GM18951 (cell line): ENCODE measurements around the gene ANXA8.

Experiments
- POLR2A ChIP-seq: IDR thresholded peaks from 4 replicates; pipeline ENCODE4 v1.6.1; 2011; ENCODE audit warnings: mild to moderate bottlenecking; ENCODE audit not compliant: insufficient read length, insufficient read depth; ENCODE audit errors: extremely low read depth
- in situ Hi-C: fragments of 300-500 bp; cut with MboI; formaldehyde crosslinking; loops from one replicate; pipeline ENCODE4 v1.12.0; 2022; ENCODE audit warnings: low sequenced_read_pairs, mixed read lengths, inconsistent platforms; ENCODE audit not compliant: unreplicated experiment

The ANXA8 gene

GRCh38 chr10:47438857-47439474, 44.9 kb downstream of the ANXA8 start:
- in situ Hi-C loops: no loop called here
- TF ChIP-seq POLR2A: no peak

GRCh38 chr10:47435081-47435480, 48.8 kb downstream of the ANXA8 start:
- in situ Hi-C loops: no loop called here
- no peak for TF ChIP-seq POLR2A

GRCh38 chr10:47425813-47426419, 58.0 kb downstream of the ANXA8 start:
- no peak for TF ChIP-seq POLR2A
- in situ Hi-C loops: no loop called here

- in situ Hi-C loops: no loop called here
Measured at GRCh38 chr10:47424231-47424630, 59.7 kb downstream of the ANXA8 start.

GRCh38 chr10:47423476-47423875, 60.4 kb downstream of the ANXA8 start:
- in situ Hi-C loops: no loop called here
- no peak for TF ChIP-seq POLR2A

More at GRCh38 chr10:47424231-47424630, 59.7 kb downstream of the ANXA8 start:
- no peak for TF ChIP-seq POLR2A

- no peak for TF ChIP-seq POLR2A
- in situ Hi-C loops: no loop called here
Measured at GRCh38 chr10:47421057-47421952, 62.6 kb downstream of the ANXA8 start.

- TF ChIP-seq POLR2A: no peak
- in situ Hi-C loops: no loop called here
Measured at GRCh38 chr10:47420305-47421056, 63.4 kb downstream of the ANXA8 start.

GRCh38 chr10:47419421-47419820, 64.5 kb downstream of the ANXA8 start:
- in situ Hi-C loops: no loop called here
- no peak for TF ChIP-seq POLR2A

GRCh38 chr10:47418966-47419365, 64.9 kb downstream of the ANXA8 start:
- TF ChIP-seq POLR2A: no peak
- in situ Hi-C loops: no loop called here

GRCh38 chr10:47418321-47418720, 65.6 kb downstream of the ANXA8 start:
- no peak for TF ChIP-seq POLR2A
- in situ Hi-C loops: no loop called here
